Measurements from ENCODE around the gene ARMC7.
A peak's percentile ranks its signal among the peaks of the same experiment; 100 is the strongest.
"Not testable (repeated sequence)": the region's sequence is repeated elsewhere in the genome, so short reads cannot be mapped to it uniquely, and the experiment has no call there.

ARMC7 gene

GRCh38 chr17:75109407-75110233 is at the start of gene ARMC7:
Gene ARMC7 (plus strand): TSS chr17:75109969. CDS start chr17:75110289, 320 bp downstream.
- peak; percentile 87 for DNase-seq (ENCODE audit: low read depth)

GRCh38 chr17:75060434-75061054 is 49.2 kb upstream of the ARMC7 start:
- no peak for DNase-seq (ENCODE audit: low read depth)

- DNase-seq (ENCODE audit: low read depth): no peak
Measured at GRCh38 chr17:75061055-75061438, 48.7 kb upstream of the ARMC7 start.

DNA sequence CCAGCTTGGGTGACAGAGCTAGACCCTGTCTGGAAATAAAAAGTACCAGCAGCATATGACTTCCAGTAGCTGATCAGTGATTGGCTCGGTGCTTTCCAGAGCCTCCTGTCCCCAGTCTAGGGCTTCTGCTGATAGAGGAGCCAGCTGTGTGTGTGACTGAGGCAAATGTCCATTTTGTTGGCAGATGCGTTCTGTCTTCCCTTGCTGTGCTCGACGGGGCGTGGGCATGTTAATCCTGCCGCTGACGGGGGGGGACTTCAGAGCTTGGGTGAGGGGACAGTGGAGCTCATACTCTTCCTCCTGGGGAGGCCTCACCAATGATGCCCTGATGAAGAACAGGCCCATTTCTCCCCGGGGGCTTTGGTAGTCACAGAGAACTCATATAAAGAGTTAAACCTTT is 48.2 kb upstream of the ARMC7 start:
- no peak for DNase-seq (ENCODE audit: low read depth)

- DNase-seq (ENCODE audit: low read depth): no peak
Measured at GRCh38 chr17:75063201-75063600, 46.6 kb upstream of the ARMC7 start.

DNA sequence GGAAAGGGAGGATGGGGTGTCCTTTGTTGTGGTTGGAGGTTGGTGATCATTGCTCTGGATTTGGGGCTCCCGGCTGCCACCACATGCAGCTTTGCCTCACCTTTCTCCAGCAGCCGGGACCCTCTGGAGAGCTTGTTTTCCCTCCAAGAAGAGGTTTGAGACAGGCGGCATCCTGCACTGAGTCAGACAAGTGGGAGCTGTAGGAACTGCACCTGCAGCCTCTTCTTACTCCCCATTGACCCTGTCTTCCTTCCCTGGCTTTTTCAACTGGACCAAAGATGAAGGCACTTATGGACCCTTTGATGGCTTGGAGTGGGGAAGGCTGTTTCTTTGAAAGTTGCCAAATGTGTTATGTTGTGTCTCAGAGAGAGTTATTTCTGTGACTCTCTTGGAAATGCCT is 46.1 kb upstream of the ARMC7 start:
- DNase-seq (ENCODE audit: low read depth): no peak

- DNase-seq (ENCODE audit: low read depth): no peak
Measured at GRCh38 chr17:75064040-75064439, 45.7 kb upstream of the ARMC7 start.

- no peak for DNase-seq (ENCODE audit: low read depth)
Measured at GRCh38 chr17:75064460-75064859, 45.3 kb upstream of the ARMC7 start.

DNA sequence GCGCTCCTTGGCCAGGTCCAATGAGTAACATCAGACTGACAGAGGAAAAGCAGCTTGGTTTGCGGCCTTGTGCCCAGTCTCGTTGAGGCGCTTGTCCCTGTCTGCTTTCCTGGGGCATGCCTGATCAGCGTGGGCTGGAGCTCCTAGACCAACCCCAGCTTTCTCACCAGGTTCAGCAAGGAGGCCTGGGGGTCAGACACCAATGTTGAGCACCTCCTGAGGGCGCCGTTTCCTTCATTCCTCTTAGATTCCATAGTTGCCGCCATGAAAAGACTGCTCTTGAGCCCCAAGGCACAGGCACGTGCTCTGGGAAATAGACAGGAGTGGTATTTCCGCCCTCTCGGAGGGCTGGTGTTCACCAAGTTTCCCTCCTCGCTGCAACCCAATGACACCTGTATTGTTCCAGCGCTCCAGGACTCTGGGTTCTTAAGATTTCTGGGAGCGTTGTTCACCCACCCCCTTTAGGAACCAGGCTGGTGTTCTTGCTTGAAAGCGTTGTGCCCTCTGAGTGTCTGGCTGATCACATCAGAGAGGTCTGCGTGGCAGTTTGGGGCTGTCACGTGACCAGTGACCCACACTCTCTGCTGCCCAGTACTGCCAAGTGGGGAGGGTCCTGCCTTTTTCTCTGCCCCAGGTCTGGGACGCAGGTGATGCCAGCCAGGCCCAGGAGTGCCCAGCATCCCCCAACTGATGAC is 44.8 kb upstream of the ARMC7 start:
- no peak for DNase-seq (ENCODE audit: low read depth)

DNA sequence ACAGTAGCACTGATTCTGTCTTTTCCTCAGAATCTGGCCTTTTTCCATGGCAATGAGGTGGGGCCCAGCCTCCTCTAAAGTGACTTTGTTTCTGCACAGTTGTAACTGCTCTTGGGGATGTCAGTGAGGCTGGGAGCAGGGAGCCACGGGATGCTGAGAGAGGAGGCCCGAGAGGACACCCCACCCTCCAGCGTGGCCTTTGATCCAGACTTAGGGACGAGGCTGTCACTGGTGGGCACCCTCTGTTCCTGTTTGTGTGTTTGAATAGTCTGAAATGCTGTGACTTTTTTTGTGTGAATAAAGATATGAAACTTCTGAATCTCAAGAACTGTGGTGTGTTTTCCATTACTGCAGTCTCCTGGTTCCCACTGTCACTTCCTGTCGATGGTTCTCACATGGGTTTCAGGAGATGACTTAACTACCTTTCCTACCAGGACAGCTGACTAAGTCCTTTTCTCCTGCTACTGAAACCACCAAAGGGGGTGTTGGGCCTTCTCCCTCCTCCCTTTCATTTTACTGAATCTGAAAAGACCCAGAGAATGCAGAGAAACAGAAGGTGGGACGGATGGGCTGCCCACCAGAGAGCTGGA is 44.1 kb upstream of the ARMC7 start:
- no peak for DNase-seq (ENCODE audit: low read depth)

- DNase-seq (ENCODE audit: low read depth): no peak
Measured at GRCh38 chr17:75067856-75068255, 41.9 kb upstream of the ARMC7 start.

DNA sequence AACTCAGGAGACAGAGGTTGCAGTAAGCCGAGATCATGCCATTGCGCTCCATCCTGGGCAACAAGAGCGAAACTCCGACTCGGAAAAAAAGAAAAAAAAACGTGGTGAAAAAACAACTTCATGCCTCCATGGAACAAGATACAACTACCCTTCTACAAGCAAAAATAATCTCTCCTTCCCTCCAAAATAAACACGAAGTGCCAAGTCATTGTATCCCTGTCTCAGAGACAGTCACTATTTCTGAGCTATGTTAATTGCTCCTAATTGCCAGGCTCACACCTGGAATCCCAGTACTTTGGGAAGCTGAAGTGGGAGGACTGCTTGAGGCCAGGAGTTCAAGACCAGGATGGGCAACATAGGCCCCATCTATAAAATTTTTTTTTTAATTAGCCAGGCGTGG is 41.0 kb upstream of the ARMC7 start:
- DNase-seq (ENCODE audit: low read depth): no peak

GRCh38 chr17:75069783-75070182 is 40.0 kb upstream of the ARMC7 start:
- DNase-seq (ENCODE audit: low read depth): no peak

- not testable (repeated sequence) for DNase-seq (ENCODE audit: low read depth)
Measured at GRCh38 chr17:75071478-75072271, 38.1 kb upstream of the ARMC7 start.

DNA sequence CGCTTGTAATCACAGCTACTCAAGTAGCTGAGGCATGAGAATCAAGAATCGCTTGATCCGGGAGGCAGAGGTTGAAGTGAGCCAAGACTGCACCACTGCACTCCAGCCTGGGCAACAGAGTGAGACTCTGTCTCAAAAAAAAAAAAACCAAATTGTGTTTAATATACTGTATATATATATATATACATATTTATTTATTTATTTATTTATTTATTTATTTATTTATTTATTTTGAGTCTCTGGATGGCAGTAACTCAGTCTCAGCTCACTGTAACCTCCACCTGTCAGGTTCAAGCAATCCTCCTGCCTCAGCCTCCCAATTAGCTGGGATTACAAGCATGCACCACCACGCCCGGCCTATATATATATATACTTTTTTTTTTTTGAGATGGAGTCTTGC is 36.9 kb upstream of the ARMC7 start:
- DNase-seq (ENCODE audit: low read depth): not testable (repeated sequence)

DNA sequence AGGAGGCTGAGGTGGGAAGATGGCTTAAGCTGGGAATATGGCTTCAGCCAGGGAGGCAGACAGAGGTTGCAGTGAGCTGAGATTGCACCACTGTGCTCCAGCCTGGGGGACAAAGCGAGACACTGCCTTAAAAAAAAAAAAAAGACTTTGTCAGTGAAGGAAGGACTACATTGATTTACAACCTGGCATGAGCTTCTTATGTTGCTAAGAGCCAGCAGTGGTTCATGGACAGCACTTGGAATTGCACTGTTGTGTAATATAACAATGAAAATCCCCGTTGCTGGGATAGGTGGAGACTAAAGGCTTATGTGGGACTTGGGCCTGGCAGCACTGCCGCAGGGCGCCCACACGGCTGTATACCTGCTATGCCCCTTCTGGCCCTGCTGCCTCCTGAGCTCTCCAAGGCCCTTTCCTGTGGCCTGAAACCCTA is 36.1 kb upstream of the ARMC7 start:
- no peak for DNase-seq (ENCODE audit: low read depth)

- DNase-seq (ENCODE audit: low read depth): no peak
Measured at GRCh38 chr17:75074532-75074931, 35.2 kb upstream of the ARMC7 start.

DNA sequence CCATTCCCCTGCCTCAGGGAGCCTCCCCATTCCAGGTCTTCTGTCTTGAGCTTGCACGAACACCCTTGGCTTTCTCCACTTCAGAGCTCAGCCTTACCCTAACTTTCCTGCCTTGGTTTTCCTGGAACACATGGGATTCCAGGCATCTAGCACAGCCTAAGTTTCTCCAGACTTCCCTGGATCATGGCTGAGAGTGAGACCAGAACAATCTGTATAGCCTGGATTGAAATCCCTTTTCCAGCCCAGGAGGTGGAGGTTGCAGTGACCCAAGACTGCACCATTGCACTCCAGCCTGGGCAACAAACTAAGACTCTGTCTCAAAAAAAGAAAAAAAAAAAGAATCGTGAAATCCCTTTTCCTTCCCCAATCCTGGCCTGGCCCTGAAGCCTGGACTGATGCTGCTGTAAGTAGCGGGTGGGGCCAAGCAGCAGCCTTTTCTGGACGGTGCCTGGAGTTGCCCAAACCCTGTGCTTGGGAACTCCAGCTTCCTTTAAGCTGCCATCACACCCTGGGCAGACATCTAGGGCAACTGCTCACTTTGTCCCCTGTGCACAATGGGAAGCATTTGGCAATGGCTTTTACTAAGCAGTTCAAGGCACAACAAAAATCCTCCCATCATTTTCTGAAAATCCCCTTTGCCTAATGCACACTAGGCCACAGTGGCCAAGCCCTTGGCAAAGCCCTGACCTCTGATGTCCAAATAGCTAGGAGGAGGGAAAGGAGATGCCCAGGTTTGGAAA is 34.0 kb upstream of the ARMC7 start:
- no peak for DNase-seq (ENCODE audit: low read depth)

DNA sequence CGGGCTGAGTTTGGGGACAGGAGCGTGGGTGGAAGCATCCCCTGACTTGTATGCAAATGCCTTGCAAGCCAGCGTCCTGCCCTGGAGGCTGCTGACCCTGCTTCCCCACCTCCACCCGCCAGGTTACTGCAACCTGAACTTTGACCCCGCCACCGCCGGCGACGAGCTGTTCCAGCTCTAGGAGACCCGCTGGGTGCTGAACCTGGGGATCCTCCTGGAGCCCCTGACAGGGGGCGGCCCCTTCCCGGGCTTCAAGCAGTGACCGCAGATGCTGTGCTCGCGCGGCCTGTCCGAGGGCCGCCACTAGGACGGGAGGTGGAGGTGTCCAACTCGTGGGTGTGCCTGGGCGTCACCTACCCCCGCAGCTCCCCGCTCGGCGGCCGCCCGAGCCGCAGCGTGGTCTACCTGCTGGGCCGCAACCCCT is 32.7 kb upstream of the ARMC7 start:
- DNase-seq (ENCODE audit: low read depth): no peak

GRCh38 chr17:75077496-75078283 is 32.1 kb upstream of the ARMC7 start:
- peak; percentile 19 for DNase-seq (ENCODE audit: low read depth)
